GM19099 (cell line): ENCODE results near the gene ELF3.

Source experiments
- POLR2A ChIP-seq: IDR thresholded peaks from 3 replicates; pipeline ENCODE4 v1.6.1; 2011; ENCODE audit warnings: low read depth; ENCODE audit not compliant: insufficient read length; ENCODE audit errors: extremely low read depth

Gene ELF3

GRCh38 chr1:202004711-202005110 lies 5.7 kb upstream of the ELF3 start:
- no peak for TF ChIP-seq POLR2A

DNA sequence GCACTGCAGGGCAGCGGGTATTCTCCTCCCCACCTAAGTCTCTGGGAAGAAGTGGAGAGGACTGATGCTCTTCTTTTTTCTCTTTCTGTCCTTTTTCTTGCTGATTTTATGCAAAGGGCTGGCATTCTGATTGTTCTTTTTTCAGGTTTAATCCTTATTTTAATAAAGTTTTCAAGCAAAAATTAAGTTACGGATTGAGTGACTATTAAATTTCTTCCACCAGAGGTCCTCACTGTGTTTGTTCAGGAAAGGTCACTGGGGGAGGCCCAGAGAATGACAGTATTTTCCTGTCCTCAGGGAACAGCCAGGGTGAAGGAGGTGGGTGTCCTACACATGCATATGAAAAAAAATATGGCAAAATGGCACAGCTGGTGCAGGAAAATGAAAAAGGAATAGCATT lies 4.4 kb upstream of the ELF3 start:
- TF ChIP-seq POLR2A: no peak

DNA sequence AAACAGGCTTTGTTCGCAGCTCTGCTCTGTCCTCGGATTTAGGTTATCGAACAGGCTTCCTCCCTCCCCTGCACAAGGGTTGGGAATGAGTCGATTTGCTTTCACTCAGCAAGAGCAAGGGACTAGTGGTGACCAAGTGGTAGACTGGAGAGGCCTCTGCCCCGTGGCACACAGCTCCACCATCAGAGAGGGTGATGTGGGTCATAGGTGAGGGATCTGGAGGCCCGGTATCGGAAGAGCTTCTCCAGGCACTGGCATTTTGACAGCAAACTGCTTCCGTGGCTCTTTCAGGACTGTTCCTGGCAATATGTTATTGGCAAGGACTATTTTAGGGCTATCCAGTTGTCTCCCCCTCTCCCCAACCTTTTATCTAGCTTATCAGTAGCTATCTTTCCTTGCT lies 3.1 kb upstream of the ELF3 start:
- no peak for TF ChIP-seq POLR2A

- no peak for TF ChIP-seq POLR2A
These were observed 2.4 kb upstream of the ELF3 start for GRCh38 chr1:202007805-202008489.

DNA sequence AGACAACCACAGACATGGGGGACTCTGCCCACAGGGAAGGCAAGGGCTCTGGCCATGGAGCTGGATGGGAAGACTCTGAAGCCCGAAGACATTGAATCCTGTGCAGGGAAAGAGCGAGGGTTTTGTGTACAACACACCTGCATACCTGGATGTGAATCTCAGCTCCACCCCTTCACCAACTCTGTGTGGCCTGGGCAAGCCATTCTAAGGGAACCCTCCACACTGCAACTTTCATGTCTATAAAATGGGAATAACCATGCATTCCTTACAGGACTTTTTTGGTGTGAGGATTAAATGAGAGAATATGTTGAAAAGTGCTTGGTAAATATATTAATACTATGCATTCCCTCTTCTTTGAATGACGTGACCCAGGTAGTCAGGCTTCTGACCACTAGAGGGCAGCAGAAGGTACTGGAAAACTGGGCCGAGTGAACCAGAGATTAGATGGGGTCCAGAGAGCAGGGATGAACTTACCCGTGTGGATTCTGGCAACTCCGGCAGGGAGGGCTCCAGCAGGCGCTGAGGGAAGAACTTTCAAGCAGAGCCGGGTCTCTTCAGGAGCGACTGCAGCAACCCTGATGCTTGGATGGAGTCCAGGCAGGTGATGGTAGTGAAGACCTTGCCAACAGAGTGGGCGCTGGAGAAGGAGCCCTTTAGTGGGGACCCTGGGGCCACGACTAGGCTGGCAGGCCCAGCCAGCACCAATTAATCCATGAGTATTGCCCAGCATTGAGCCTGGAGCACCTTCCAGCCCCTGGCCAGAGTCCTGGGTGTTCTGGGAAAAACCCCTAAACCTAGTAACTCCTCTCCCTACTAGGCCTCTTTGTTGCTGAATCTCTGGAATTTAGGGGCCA lies 834 bp upstream of the ELF3 start:
- no peak for TF ChIP-seq POLR2A

GRCh38 chr1:202011994-202012393 lies 1.6 kb downstream of the ELF3 start:
- no peak for TF ChIP-seq POLR2A

DNA sequence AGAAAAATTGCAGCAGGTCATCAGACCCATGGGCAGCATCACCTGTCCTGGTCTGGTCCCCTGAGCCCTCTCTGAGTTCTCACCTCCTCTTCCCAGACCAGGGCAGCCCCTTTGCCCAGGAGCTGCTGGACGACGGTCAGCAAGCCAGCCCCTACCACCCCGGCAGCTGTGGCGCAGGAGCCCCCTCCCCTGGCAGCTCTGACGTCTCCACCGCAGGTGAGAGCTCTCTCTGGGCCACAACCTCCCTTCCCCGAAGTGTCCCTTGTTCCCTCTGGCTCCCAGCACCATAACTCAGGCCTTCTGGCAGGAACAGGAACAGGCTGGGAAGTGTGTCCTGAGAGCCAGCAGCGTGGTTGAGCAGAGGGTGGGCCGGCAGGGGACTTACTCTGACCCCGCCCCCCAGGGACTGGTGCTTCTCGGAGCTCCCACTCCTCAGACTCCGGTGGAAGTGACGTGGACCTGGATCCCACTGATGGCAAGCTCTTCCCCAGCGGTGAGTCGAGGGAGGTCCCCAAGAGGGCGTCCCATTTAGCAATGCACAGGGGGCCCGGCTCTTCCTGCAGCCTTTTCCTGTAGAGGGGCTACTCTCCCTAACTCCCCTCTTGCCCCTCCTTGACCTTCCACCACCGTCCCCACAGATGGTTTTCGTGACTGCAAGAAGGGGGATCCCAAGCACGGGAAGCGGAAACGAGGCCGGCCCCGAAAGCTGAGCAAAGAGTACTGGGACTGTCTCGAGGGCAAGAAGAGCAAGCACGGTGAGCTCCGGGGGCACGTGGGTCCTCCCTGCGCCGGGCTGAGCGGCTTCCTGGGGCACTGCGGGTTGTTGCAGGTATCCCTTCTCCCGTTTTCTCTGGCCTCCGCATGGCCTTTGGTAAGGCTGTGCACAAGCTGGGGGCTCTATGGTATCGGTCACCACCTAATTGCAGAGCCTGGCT lies 2.4 kb downstream of the ELF3 start:
- no peak for TF ChIP-seq POLR2A

GRCh38 chr1:202013603-202014002 lies 3.2 kb downstream of the ELF3 start:
- no peak for TF ChIP-seq POLR2A

- no peak for TF ChIP-seq POLR2A
These were observed 3.7 kb downstream of the ELF3 start for GRCh38 chr1:202014060-202014459.

DNA sequence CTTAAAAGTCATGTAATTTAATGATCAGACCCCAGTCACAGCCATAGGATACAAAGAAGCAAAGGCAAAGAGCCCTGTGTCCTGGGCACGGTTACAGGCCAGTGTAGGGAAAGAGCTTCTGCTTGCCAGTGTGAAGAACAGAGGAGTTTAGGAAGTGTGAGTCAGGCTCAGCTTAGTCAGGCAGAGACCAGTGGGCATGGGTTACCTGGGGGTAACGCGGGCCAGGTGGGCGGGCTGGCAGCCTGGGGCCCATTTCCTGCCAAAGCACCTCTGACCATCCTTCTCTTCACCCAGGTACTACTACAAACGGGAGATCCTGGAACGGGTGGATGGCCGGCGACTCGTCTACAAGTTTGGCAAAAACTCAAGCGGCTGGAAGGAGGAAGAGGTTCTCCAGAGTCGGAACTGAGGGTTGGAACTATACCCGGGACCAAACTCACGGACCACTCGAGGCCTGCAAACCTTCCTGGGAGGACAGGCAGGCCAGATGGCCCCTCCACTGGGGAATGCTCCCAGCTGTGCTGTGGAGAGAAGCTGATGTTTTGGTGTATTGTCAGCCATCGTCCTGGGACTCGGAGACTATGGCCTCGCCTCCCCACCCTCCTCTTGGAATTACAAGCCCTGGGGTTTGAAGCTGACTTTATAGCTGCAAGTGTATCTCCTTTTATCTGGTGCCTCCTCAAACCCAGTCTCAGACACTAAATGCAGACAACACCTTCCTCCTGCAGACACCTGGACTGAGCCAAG lies 4.7 kb downstream of the ELF3 start:
- TF ChIP-seq POLR2A: no peak

DNA sequence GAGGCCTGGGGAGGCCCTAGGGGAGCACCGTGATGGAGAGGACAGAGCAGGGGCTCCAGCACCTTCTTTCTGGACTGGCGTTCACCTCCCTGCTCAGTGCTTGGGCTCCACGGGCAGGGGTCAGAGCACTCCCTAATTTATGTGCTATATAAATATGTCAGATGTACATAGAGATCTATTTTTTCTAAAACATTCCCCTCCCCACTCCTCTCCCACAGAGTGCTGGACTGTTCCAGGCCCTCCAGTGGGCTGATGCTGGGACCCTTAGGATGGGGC lies 5.2 kb downstream of the ELF3 start:
- no peak for TF ChIP-seq POLR2A

GRCh38 chr1:202016022-202016810 lies 5.8 kb downstream of the ELF3 start:
- TF ChIP-seq POLR2A: no peak

DNA sequence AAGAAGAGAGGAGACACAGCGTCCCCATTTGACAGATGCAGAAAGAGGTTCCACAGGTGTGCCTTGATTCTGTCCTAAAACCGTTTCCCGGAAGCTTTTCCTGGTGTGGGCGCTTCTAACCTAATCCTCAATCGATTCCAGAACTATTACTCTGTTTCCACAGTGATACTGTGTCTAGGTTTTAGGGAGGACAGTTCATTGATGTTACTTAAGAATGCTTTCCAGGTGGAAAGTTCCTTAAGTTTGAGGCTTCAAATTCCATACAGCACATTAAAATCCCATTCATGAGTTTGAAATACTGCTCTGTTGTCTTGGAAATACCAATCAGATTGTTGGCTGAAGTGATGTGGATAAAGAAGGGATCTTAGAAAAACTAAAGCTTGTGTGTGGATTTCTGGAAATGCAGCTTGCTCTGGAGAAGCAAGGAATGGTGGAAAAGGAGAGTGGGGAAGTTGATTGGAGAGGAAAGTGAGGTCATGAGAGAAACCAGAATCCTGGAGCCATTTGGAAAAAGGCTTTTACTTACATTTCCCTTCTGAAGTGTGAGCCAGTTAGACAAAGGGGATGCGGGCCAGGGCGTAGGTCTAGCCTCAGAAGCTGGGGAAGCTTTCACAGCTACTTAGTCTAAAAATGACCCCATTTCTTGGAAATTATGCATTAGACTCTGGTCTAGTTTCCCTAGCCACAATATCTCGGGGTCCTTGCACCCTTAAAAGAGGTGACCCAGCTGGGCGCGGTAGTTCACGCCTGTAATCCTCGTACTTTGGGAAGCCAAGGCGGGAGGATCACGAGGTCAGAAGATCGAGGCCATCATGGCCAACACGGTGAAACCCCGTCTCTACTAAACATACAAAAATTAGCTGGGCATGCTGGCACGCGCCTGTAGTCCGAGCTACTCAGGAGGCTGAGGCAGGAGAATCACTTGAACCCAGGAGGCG lies 6.7 kb downstream of the ELF3 start:
- TF ChIP-seq POLR2A: no peak

DNA sequence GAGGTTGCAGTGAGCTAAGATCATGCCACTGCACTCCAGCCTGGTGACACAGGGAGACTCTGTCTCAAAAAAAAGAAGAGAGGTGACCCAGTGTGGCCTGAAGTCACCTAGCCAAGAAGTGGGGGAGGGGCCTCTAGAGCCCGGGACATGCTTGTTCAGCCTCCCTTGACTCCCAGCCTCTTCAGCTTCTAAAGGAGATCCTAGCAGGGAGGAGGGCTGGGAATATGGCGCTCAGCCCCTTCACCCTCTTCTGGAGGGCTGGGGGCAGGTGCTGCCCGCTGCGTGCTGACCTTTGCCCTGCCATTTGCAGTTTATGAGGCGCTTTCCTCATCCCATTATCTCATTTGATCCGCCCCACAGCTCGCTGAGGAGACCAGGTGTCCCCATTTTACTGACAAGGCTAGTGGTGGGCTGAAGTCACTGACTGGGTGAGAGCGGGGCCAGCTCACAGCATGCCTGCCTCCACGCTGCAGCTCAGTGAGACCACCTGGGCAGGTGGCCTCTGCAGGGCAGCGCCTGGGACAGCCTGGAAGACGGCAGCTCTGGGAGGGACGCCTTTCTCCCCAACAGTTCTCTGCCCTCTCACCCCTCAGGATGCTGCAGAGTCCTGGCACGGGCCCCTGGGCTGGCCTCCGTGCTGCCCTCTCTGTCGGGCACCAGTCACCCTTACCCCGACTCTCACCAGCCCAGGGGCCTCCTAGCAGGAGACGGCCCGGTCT lies 7.5 kb downstream of the ELF3 start:
- TF ChIP-seq POLR2A: no peak
